Effector memory CD8-positive, alpha-beta T cell (primary cell): ENCODE results near the gene JUND.

Experiments
- ATAC-seq: fragments of 150-1000 bp; cut with Tn5 transposase; replicated peaks from 2 replicates; pipeline ENCODE4 v1.10.0; 2021; ENCODE audit warnings: mild to moderate bottlenecking, moderate library complexity
- DNase-seq, 3 experiments: peaks; one replicate each; pipeline ENCODE4 v3.0.0; 2021
- H3K27ac Mint-ChIP-seq, 2 donors: one replicate each; pipeline ENCODE4 v1.8.0; 2022; ENCODE audit warnings: mild to moderate bottlenecking in 2 of 2, mixed read lengths in 2 of 2, moderate library complexity in 2 of 2
- H3K27me3 Mint-ChIP-seq, 2 donors: one replicate each; pipeline ENCODE4 v1.8.0; 2022; ENCODE audit warnings: mixed read lengths in 2 of 2
- H3K36me3 Mint-ChIP-seq: one replicate; pipeline ENCODE4 v1.8.0; 2022; ENCODE audit warnings: mild to moderate bottlenecking, moderate library complexity, mixed read lengths; ENCODE audit not compliant: insufficient read depth
- H3K4me1 Mint-ChIP-seq, 2 donors: one replicate each; pipeline ENCODE4 v1.8.0; 2022; ENCODE audit warnings: low read depth in 2 of 2, mixed read lengths in 2 of 2
- H3K4me3 Mint-ChIP-seq, 2 donors: one replicate each; pipeline ENCODE4 v1.8.0; 2022; ENCODE audit warnings: mild to moderate bottlenecking in 2 of 2, mixed read lengths in 2 of 2, moderate library complexity in 2 of 2
- H3K9me3 Mint-ChIP-seq, 2 donors: one replicate each; pipeline ENCODE4 v1.8.0; 2022; ENCODE audit warnings: mixed read lengths in 2 of 2

JUND gene

GRCh38 chr19:18280247-18281081 is 958 bp downstream of the JUND start:
- ATAC-seq (peak; percentile 20), DNase-seq (peak; percentile 81 to 85 (median 82))
- Mint-ChIP-seq H3K27me3 (no peaks in the 10 kb centered on the region), H3K4me1 (peaks cover 38 to 48% of the 10 kb centered on the region in 2 donors), H3K27ac (peak overlapping the region; percentile 100), H3K36me3 (peaks cover 84% of the 10 kb centered on the region), H3K9me3 (no peaks in the 10 kb centered on the region), H3K4me3 (peak overlapping the region; percentile 90 to 98)

- Mint-ChIP-seq H3K27ac (peak overlapping the region; percentile 100), H3K36me3 (peaks cover 92% of the 10 kb centered on the region), H3K4me1 (peaks cover 37 to 41% of the 10 kb centered on the region in 2 donors), H3K4me3 (peak overlapping the region; percentile 90 to 98), H3K27me3 (no peaks in the 10 kb centered on the region), H3K9me3 (no peaks in the 10 kb centered on the region)
- peak; percentile 23 for ATAC-seq
- peak; percentile 90 to 92 (median 91) for DNase-seq
Observed at GRCh38 chr19:18279516-18280246, 1.7 kb downstream of the JUND start.

GRCh38 chr19:18279266-18279515 is 2.2 kb downstream of the JUND start:
- ATAC-seq: no peak
- Mint-ChIP-seq H3K4me1 (peaks cover 39 to 42% of the 10 kb centered on the region in 2 donors), H3K36me3 (peaks cover 96% of the 10 kb centered on the region)

GRCh38 chr19:18278521-18279265 is 2.7 kb downstream of the JUND start:
- H3K27ac Mint-ChIP-seq: peak overlapping the region; percentile 100
- no peaks in the 10 kb centered on the region for H3K9me3 Mint-ChIP-seq
- H3K27me3 Mint-ChIP-seq: no peaks in the 10 kb centered on the region
- peak overlapping the region; percentile 90 to 98 for H3K4me3 Mint-ChIP-seq
- H3K4me1 Mint-ChIP-seq: peaks cover 40 to 42% of the 10 kb centered on the region in 2 donors
- DNase-seq: peak in 2 of 3 experiments; percentile 57 to 66
- no peak for ATAC-seq
- H3K36me3 Mint-ChIP-seq: peaks cover 97% of the 10 kb centered on the region

More at GRCh38 chr19:18279266-18279515, 2.2 kb downstream of the JUND start:
- Mint-ChIP-seq H3K9me3 (no peaks in the 10 kb centered on the region), H3K27me3 (no peaks in the 10 kb centered on the region), H3K27ac (peak overlapping the region; percentile 100), H3K4me3 (peak overlapping the region; percentile 90 to 98)
- DNase-seq: no peak

GRCh38 chr19:18274781-18275356 is 6.6 kb downstream of the JUND start:
- peak overlapping the region; percentile 83 to 96 for H3K27ac Mint-ChIP-seq
- H3K9me3 Mint-ChIP-seq: no peaks in the 10 kb centered on the region
- peaks cover 99% of the 10 kb centered on the region for H3K36me3 Mint-ChIP-seq
- no peaks in the 10 kb centered on the region for H3K27me3 Mint-ChIP-seq
- H3K4me3 Mint-ChIP-seq: peak overlapping the region; percentile 23 to 58
- H3K4me1 Mint-ChIP-seq: peaks cover 27 to 31% of the 10 kb centered on the region in 2 donors
- ATAC-seq (no peak), DNase-seq (no peak)

GRCh38 chr19:18274219-18274780 is 7.1 kb downstream of the JUND start, which contains the start of gene IQCN:
Gene IQCN (minus strand): TSS chr19:18274452. CDS start chr19:18269478, 4,974 bp downstream.
- Mint-ChIP-seq H3K27ac (peak within 1 kb of the TSS; percentile 87 to 96), H3K27me3 (no peaks in the 10 kb centered on the region), H3K4me3 (peak within 1 kb of the TSS; percentile 23 to 58), H3K9me3 (no peaks in the 10 kb centered on the region), H3K36me3 (peaks cover 99% of the 10 kb centered on the region), H3K4me1 (peaks cover 21 to 26% of the 10 kb centered on the region in 2 donors)
- ATAC-seq (peak; percentile 9), DNase-seq (peak in 1 of 3 experiments; percentile 41)

GRCh38 chr19:18273561-18274218 is 7.7 kb downstream of the JUND start:
- H3K9me3 Mint-ChIP-seq: no peaks in the 10 kb centered on the region
- peak overlapping the region; percentile 23 to 58 for H3K4me3 Mint-ChIP-seq
- H3K27me3 Mint-ChIP-seq: no peaks in the 10 kb centered on the region
- H3K4me1 Mint-ChIP-seq: peaks cover 15 to 22% of the 10 kb centered on the region in 2 donors
- DNase-seq: no peak
- ATAC-seq: no peak
- peaks cover 98% of the 10 kb centered on the region for H3K36me3 Mint-ChIP-seq
- H3K27ac Mint-ChIP-seq: peak overlapping the region; percentile 87 to 96

GRCh38 chr19:18271433-18271841 is 10.0 kb downstream of the JUND start:
- DNase-seq (peak in 1 of 3 experiments; percentile 43), ATAC-seq (peak; percentile 21)
- H3K27ac Mint-ChIP-seq: peak overlapping the region; percentile 87 to 96
- no peaks in the 10 kb centered on the region for H3K9me3 Mint-ChIP-seq
- H3K4me3 Mint-ChIP-seq: peak overlapping the region in 1 of 2 donors; percentile 63
- peaks cover 98% of the 10 kb centered on the region for H3K36me3 Mint-ChIP-seq
- H3K27me3 Mint-ChIP-seq: no peaks in the 10 kb centered on the region
- H3K4me1 Mint-ChIP-seq: peaks cover 5 to 16% of the 10 kb centered on the region in 2 donors

GRCh38 chr19:18270326-18270725 is 11.1 kb downstream of the JUND start:
- no peak for ATAC-seq
- DNase-seq: no peak
- Mint-ChIP-seq H3K9me3 (no peaks in the 10 kb centered on the region), H3K4me1 (peaks cover 9 to 16% of the 10 kb centered on the region in 2 donors), H3K27ac (peak overlapping the region in 1 of 2 donors; percentile 96), H3K27me3 (no peaks in the 10 kb centered on the region), H3K36me3 (peaks cover 98% of the 10 kb centered on the region), H3K4me3 (no peak overlapping the region)

GRCh38 chr19:18269070-18269723 is 12.2 kb downstream of the JUND start:
- Mint-ChIP-seq H3K27me3 (no peaks in the 10 kb centered on the region), H3K9me3 (no peaks in the 10 kb centered on the region), H3K4me3 (no peak overlapping the region), H3K27ac (peak overlapping the region in 1 of 2 donors; percentile 61), H3K4me1 (peaks cover 7 to 8% of the 10 kb centered on the region in 2 donors), H3K36me3 (peaks cover 89% of the 10 kb centered on the region)
- DNase-seq (no peak), ATAC-seq (no peak)

GRCh38 chr19:18266771-18267686 is 14.4 kb downstream of the JUND start:
- Mint-ChIP-seq H3K27ac (peak overlapping the region in 1 of 2 donors; percentile 89), H3K4me3 (no peak overlapping the region), H3K4me1 (peaks cover 6 to 8% of the 10 kb centered on the region in 2 donors), H3K36me3 (peaks cover 78% of the 10 kb centered on the region), H3K9me3 (no peaks in the 10 kb centered on the region), H3K27me3 (no peaks in the 10 kb centered on the region)
- no peak for ATAC-seq
- DNase-seq: no peak
